Karpas-422 (cell line): ENCODE data around the gene PTPRN. TPM values are rescaled to one million over a fixed set of nuclear protein-coding genes. Genes with fewer than 3 reads are reported as not detected.
"Not testable (repeated sequence)": the region's sequence is repeated elsewhere in the genome, so short reads cannot be mapped to it uniquely, and the experiment has no call there.

Source experiments
- DNase-seq: peaks from one replicate; pipeline ENCODE4 v3.0.0-alpha.2; 2015
- H2AFZ ChIP-seq: fragments of 200-600 bp; sonication (generic); 2 replicates; pipeline ENCODE4 v1.6.1; 2014; ENCODE audit warnings: antibody characterized with exemption, low read length, mixed read lengths
- H3K27ac ChIP-seq: fragments of 200-600 bp; sonication (generic); 2 replicates; pipeline ENCODE4 v1.5.1; 2014; ENCODE audit warnings: mild to moderate bottlenecking, low read length, moderate library complexity
- H3K27me3 ChIP-seq: fragments of 200-600 bp; sonication (generic); 2 replicates; pipeline ENCODE4 v1.6.1; 2014; ENCODE audit warnings: low read length, mixed read lengths
- H3K36me3 ChIP-seq: fragments of 200-600 bp; sonication (generic); 2 replicates; pipeline ENCODE4 v1.6.1; 2014; ENCODE audit warnings: low read length, mixed read lengths; ENCODE audit not compliant: insufficient read depth
- H3K4me1 ChIP-seq: fragments of 200-600 bp; sonication (generic); 2 replicates; pipeline ENCODE4 v1.6.1; 2014; ENCODE audit warnings: mild to moderate bottlenecking, low read length, mixed read lengths
- H3K4me2 ChIP-seq: fragments of 200-600 bp; sonication (generic); 2 replicates; pipeline ENCODE4 v1.6.1; 2014; ENCODE audit warnings: low read length, low read depth, mild to moderate bottlenecking; ENCODE audit not compliant: poor library complexity, severe bottlenecking
- H3K4me3 ChIP-seq: fragments of 200-600 bp; sonication (generic); 2 replicates; pipeline ENCODE4 v1.5.1; 2014; ENCODE audit warnings: mild to moderate bottlenecking, antibody characterized with exemption, low read length, mixed read lengths
- H3K79me2 ChIP-seq: fragments of 200-600 bp; sonication (generic); 2 replicates; pipeline ENCODE4 v1.6.1; 2014; ENCODE audit warnings: mild to moderate bottlenecking, low read length, mixed read lengths
- H3K9ac ChIP-seq: fragments of 200-600 bp; sonication (generic); 2 replicates; pipeline ENCODE4 v1.6.0; 2014; ENCODE audit warnings: low read length
- H3K9me2 ChIP-seq: fragments of 200-600 bp; sonication (generic), shearing (Covaris generic); replicated peaks from 2 replicates; pipeline ENCODE4 v1.6.0; 2014; ENCODE audit warnings: mild to moderate bottlenecking, low read length, moderate library complexity; ENCODE audit not compliant: insufficient read depth
- H3K9me3 ChIP-seq: fragments of 300-700, 200-600 bp; sonication (generic); 2 replicates; pipeline ENCODE4 v1.6.1; 2014; ENCODE audit warnings: low read length, mixed read lengths
- H4K20me1 ChIP-seq: fragments of 200-600 bp; sonication (generic); 2 replicates; pipeline ENCODE4 v1.6.1; 2014; ENCODE audit warnings: mild to moderate bottlenecking, antibody characterized with exemption, low read length, low read depth; ENCODE audit not compliant: insufficient read depth
- total RNA-seq: library from RNA; depleted of rRNA; stranded (reverse); fragments of >200 nt; shearing (Covaris generic); gene quantifications from 2 replicates; pipeline ENCODE4 v1.2.3, GENCODE V29; 2014; ENCODE audit warnings: low replicate concordance

The PTPRN gene
- total RNA-seq, 1 experiment from 2014 or later = not detected

GRCh38 chr2:219292616-219293015 is 16.6 kb downstream of the PTPRN start:
- Histone ChIP-seq H4K20me1 (no peaks in the 10 kb centered on the region), H3K36me3 (no peaks in the 10 kb centered on the region), H3K79me2 (no peaks in the 10 kb centered on the region), H2AFZ (no peak overlapping the region), H3K9me3 (no peaks in the 10 kb centered on the region), H3K4me2 (no peak overlapping the region), H3K27me3 (0 out of 2 replicates have a peak, but pooled peaks cover 4% of the 10 kb centered on the region), H3K9ac (no peak overlapping the region), H3K9me2 (no peaks in the 10 kb centered on the region), H3K4me3 (no peak overlapping the region), H3K4me1 (peaks cover 12% of the 10 kb centered on the region), H3K27ac (no peak overlapping the region)
- DNase-seq = no peak

GRCh38 chr2:219291910-219292490 is 17.2 kb downstream of the PTPRN start:
- no peak overlapping the region for H2AFZ ChIP-seq
- H3K36me3 ChIP-seq = no peaks in the 10 kb centered on the region
- H3K9ac ChIP-seq = no peak overlapping the region
- H3K4me3 ChIP-seq = no peak overlapping the region
- 0 out of 2 replicates have a peak, but pooled peaks cover 4% of the 10 kb centered on the region for H3K27me3 ChIP-seq
- H3K4me1 ChIP-seq = peaks cover 12% of the 10 kb centered on the region
- no peaks in the 10 kb centered on the region for H3K9me3 ChIP-seq
- no peak overlapping the region for H3K4me2 ChIP-seq
- no peaks in the 10 kb centered on the region for H3K9me2 ChIP-seq
- DNase-seq = no peak
- H3K79me2 ChIP-seq = no peaks in the 10 kb centered on the region
- no peaks in the 10 kb centered on the region for H4K20me1 ChIP-seq
- no peak overlapping the region for H3K27ac ChIP-seq

GRCh38 chr2:219291394-219291793 is 17.8 kb downstream of the PTPRN start:
- no peaks in the 10 kb centered on the region for H3K9me3 ChIP-seq
- no peaks in the 10 kb centered on the region for H3K79me2 ChIP-seq
- no peaks in the 10 kb centered on the region for H3K9me2 ChIP-seq

GRCh38 chr2:219290381-219291171 is 18.6 kb downstream of the PTPRN start:
- no peaks in the 10 kb centered on the region for H4K20me1 ChIP-seq
- H3K9me2 ChIP-seq = no peaks in the 10 kb centered on the region
- H3K27ac ChIP-seq = no peak overlapping the region
- no peaks in the 10 kb centered on the region for H3K79me2 ChIP-seq
- no peaks in the 10 kb centered on the region for H3K36me3 ChIP-seq
- 0 out of 2 replicates have a peak, but pooled peaks cover 3% of the 10 kb centered on the region for H3K27me3 ChIP-seq
- no peak overlapping the region for H3K9ac ChIP-seq
- peaks cover 12% of the 10 kb centered on the region for H3K4me1 ChIP-seq
- H3K4me3 ChIP-seq = no peak overlapping the region
- no peak overlapping the region for H3K4me2 ChIP-seq
- no peaks in the 10 kb centered on the region for H3K9me3 ChIP-seq
- no peak overlapping the region for H2AFZ ChIP-seq
- DNase-seq = no peak

More at GRCh38 chr2:219291394-219291793, 17.8 kb downstream of the PTPRN start:
- no peaks in the 10 kb centered on the region for H4K20me1 ChIP-seq
- 0 out of 2 replicates have a peak, but pooled peaks cover 4% of the 10 kb centered on the region for H3K27me3 ChIP-seq
- H3K4me3 ChIP-seq = no peak overlapping the region
- H2AFZ ChIP-seq = no peak overlapping the region
- H3K27ac ChIP-seq = no peak overlapping the region
- no peaks in the 10 kb centered on the region for H3K36me3 ChIP-seq
- DNase-seq = no peak
- H3K9ac ChIP-seq = no peak overlapping the region
- peaks cover 12% of the 10 kb centered on the region for H3K4me1 ChIP-seq
- no peak overlapping the region for H3K4me2 ChIP-seq

GRCh38 chr2:219289537-219290361 is 19.5 kb downstream of the PTPRN start:
- H3K36me3 ChIP-seq = no peaks in the 10 kb centered on the region
- no peak overlapping the region for H3K9ac ChIP-seq
- H2AFZ ChIP-seq = no peak overlapping the region
- H3K4me2 ChIP-seq = no peak overlapping the region
- no peak for DNase-seq
- no peaks in the 10 kb centered on the region for H3K79me2 ChIP-seq
- no peak overlapping the region for H3K27ac ChIP-seq
- H3K27me3 ChIP-seq = no peaks in the 10 kb centered on the region
- H4K20me1 ChIP-seq = no peaks in the 10 kb centered on the region
- no peaks in the 10 kb centered on the region for H3K9me2 ChIP-seq
- peaks cover 8% of the 10 kb centered on the region for H3K4me1 ChIP-seq
- H3K4me3 ChIP-seq = no peak overlapping the region
- no peaks in the 10 kb centered on the region for H3K9me3 ChIP-seq

- no peak for DNase-seq
- Histone ChIP-seq H3K4me2 (no peak overlapping the region), H3K9me2 (no peaks in the 10 kb centered on the region)
Measured at GRCh38 chr2:219289195-219289536, 20.0 kb downstream of the PTPRN start.

GRCh38 chr2:219287580-219288265 is 21.5 kb downstream of the PTPRN start:
- Histone ChIP-seq H3K4me2 (no peak overlapping the region), H3K9ac (no peak overlapping the region), H3K4me1 (no peaks in the 10 kb centered on the region), H3K27ac (no peak overlapping the region), H2AFZ (no peak overlapping the region), H3K27me3 (no peaks in the 10 kb centered on the region), H3K79me2 (no peaks in the 10 kb centered on the region), H3K9me2 (no peaks in the 10 kb centered on the region), H3K9me3 (no peaks in the 10 kb centered on the region), H4K20me1 (no peaks in the 10 kb centered on the region), H3K36me3 (no peaks in the 10 kb centered on the region), H3K4me3 (no peak overlapping the region)
- no peak for DNase-seq

More at GRCh38 chr2:219289195-219289536, 20.0 kb downstream of the PTPRN start:
- Histone ChIP-seq H3K9ac (no peak overlapping the region), H2AFZ (no peak overlapping the region), H3K36me3 (no peaks in the 10 kb centered on the region), H4K20me1 (no peaks in the 10 kb centered on the region), H3K79me2 (no peaks in the 10 kb centered on the region), H3K27ac (no peak overlapping the region), H3K4me3 (no peak overlapping the region), H3K4me1 (peaks cover 3% of the 10 kb centered on the region), H3K27me3 (no peaks in the 10 kb centered on the region), H3K9me3 (no peaks in the 10 kb centered on the region)

- not testable (repeated sequence) for H2AFZ ChIP-seq, H3K27ac ChIP-seq, H3K79me2 ChIP-seq, H4K20me1 ChIP-seq, H3K4me2 ChIP-seq, H3K9ac ChIP-seq, H3K36me3 ChIP-seq, H3K4me1 ChIP-seq, H3K4me3 ChIP-seq, H3K9me3 ChIP-seq, DNase-seq, H3K9me2 ChIP-seq, H3K27me3 ChIP-seq
Measured at GRCh38 chr2:219287116-219287440, 22.1 kb downstream of the PTPRN start.
